CD4-positive, alpha-beta T cell treated with Interleukin-10 for 1 hour (primary cell): ENCODE measurements around the gene DIP2A.
A peak's percentile ranks its signal among the peaks of the same experiment; 100 is the strongest.

Experiments used
- DNase-seq: peaks from one replicate; pipeline ENCODE4 v3.0.0-alpha.2; 2020

DIP2A gene

GRCh38 chr21:46600305-46600704, 141.6 kb downstream of the DIP2A start:
- no peak for DNase-seq

GRCh38 chr21:46600978-46601377, 142.3 kb downstream of the DIP2A start:
- no peak for DNase-seq

GRCh38 chr21:46603228-46603627, 144.5 kb downstream of the DIP2A start:
- DNase-seq, result no peak

- no peak for DNase-seq
Observed at GRCh38 chr21:46604329-46604974, 145.8 kb downstream of the DIP2A start.

- DNase-seq, result no peak
Observed at GRCh38 chr21:46604975-46605766, 146.5 kb downstream of the DIP2A start, which contains the start of gene S100B. Gene S100B (minus strand): TSS chr21:46605082. CDS start chr21:46602415, 2,667 bp downstream.

- peak; percentile 64 for DNase-seq
Observed at GRCh38 chr21:46605767-46606426, 147.2 kb downstream of the DIP2A start.

GRCh38 chr21:46606427-46606813, 147.7 kb downstream of the DIP2A start:
- no peak for DNase-seq

- DNase-seq, result no peak
Observed at GRCh38 chr21:46607636-46608035, 148.9 kb downstream of the DIP2A start.

- no peak for DNase-seq
Observed at GRCh38 chr21:46608672-46609111, 150.0 kb downstream of the DIP2A start.

GRCh38 chr21:46610018-46610701, 151.5 kb downstream of the DIP2A start:
- DNase-seq, result no peak

GRCh38 chr21:46613391-46613790, 154.7 kb downstream of the DIP2A start:
- no peak for DNase-seq

- no peak for DNase-seq
Observed at GRCh38 chr21:46616050-46616449, 157.4 kb downstream of the DIP2A start.

- DNase-seq, result no peak
Observed at GRCh38 chr21:46616656-46617055, 158.0 kb downstream of the DIP2A start.

GRCh38 chr21:46617267-46618051, 158.8 kb downstream of the DIP2A start:
- no peak for DNase-seq

GRCh38 chr21:46618738-46619379, 160.2 kb downstream of the DIP2A start:
- no peak for DNase-seq
